K562 (cell line): ENCODE measurements around the gene NCOA1. TPM values are rescaled to one million over a fixed set of nuclear protein-coding genes. Genes with fewer than 3 reads are reported as not detected.

Experiments used
- ATF4 ChIP-seq: fragments of 450-650 bp; formaldehyde crosslinking; IDR thresholded peaks from 2 replicates; pipeline ENCODE4 v1.4.0; 2022; ENCODE audit warnings: mild to moderate bottlenecking, moderate library complexity
- CEBPB ChIP-seq: fragments of 450-650 bp; IDR thresholded peaks from 2 replicates; pipeline ENCODE4 v1.6.1; 2016; ENCODE audit warnings: missing genetic modification characterization, missing compliant biosample characterization
- GMEB1 ChIP-seq: fragments of 250-450 bp; sonication (Bioruptor Pico); IDR thresholded peaks from 2 replicates; pipeline ENCODE4 v1.4.0; 2020; ENCODE audit warnings: mild to moderate bottlenecking
- HCFC1 ChIP-seq: IDR thresholded peaks from 2 replicates; pipeline ENCODE4 v1.6.1; 2012; ENCODE audit warnings: low read depth, low read length, improper control_type of control experiment
- KDM4B ChIP-seq, 2 experiments: fragments of 450-650 bp in 1 of 2; sonication (generic) in 1 of 2; IDR thresholded peaks; 2 replicates each; pipeline ENCODE4 v1.6.1; 2016 to 2017; ENCODE audit warnings: borderline replicate concordance in 2 of 2, antibody characterized with exemption in 1 of 2, low read depth in 1 of 2, mild to moderate bottlenecking in 1 of 2
- L3MBTL2 ChIP-seq: fragments of 450-650 bp; IDR thresholded peaks from 2 replicates; pipeline ENCODE4 v1.6.1; 2016; ENCODE audit warnings: mild to moderate bottlenecking, moderate library complexity
- LEF1 ChIP-seq: fragments of 450-650 bp; IDR thresholded peaks from 2 replicates; pipeline ENCODE4 v1.6.1; 2016; ENCODE audit warnings: mild to moderate bottlenecking
- MAZ ChIP-seq, 2 experiments: fragments of 450-650 bp in 1 of 2; sonication (generic) in 1 of 2; formaldehyde crosslinking; IDR thresholded peaks in 1 of 2; conservative IDR thresholded peaks in 1 of 2; 2 replicates each; pipeline versions ENCODE4 v1.4.0 to v1.5.0; 2020; ENCODE audit warnings: mild to moderate bottlenecking in 1 of 2, missing genetic modification reagents in 1 of 2
- MYBL2 ChIP-seq, 2 experiments: fragments of 450-650 bp in 1 of 2; sonication (generic) in 1 of 2; formaldehyde crosslinking in 1 of 2; IDR thresholded peaks; 2 replicates each; pipeline versions ENCODE4 v1.6.1 to v1.8.1; 2017 to 2022; ENCODE audit warnings: borderline replicate concordance in 1 of 2, inconsistent platforms in 1 of 2, low read depth in 1 of 2, mild to moderate bottlenecking in 1 of 2, missing genetic modification reagents in 1 of 2, moderate library complexity in 1 of 2
- NR2F6 ChIP-seq: fragments of 450-650 bp; formaldehyde crosslinking; IDR thresholded peaks from 2 replicates; pipeline ENCODE4 v1.4.0; 2020; ENCODE audit warnings: mild to moderate bottlenecking
- ZBTB12 ChIP-seq: fragments of 250-450 bp; sonication (Bioruptor Pico); IDR thresholded peaks from 2 replicates; pipeline ENCODE4 v1.4.0; 2020
- ZNF695 ChIP-seq: fragments of 450-650 bp; formaldehyde crosslinking; IDR thresholded peaks from 2 replicates; pipeline ENCODE4 v1.4.0; 2020; ENCODE audit warnings: mild to moderate bottlenecking, moderate library complexity
- ZNF699 ChIP-seq: fragments of 250-450 bp; sonication (Bioruptor Pico); IDR thresholded peaks from 2 replicates; pipeline ENCODE4 v1.8.0; 2021; ENCODE audit warnings: mild to moderate bottlenecking, moderate library complexity; ENCODE audit not compliant: insufficient replicate concordance
- ZNF780A ChIP-seq: fragments of 250-450 bp; sonication (Bioruptor Pico); IDR thresholded peaks from 2 replicates; pipeline ENCODE4 v1.5.0; 2021; ENCODE audit warnings: mild to moderate bottlenecking
- polyA plus RNA-seq, 8 experiments: library from polyadenylated mRNA; depleted of rRNA in 4 of 8; stranded (reverse) in 5 of 8; unstranded in 3 of 8; fragments of >200 nt; fragmentation: Nextera tagmentation in 2 of 8; fragmentation: Illumina TruSeq in 1 of 8; extraction: Ambion mirVana in 2 of 8; extraction: Trizol in 1 of 8; gene quantifications; 2 replicates each; pipeline versions ENCODE4 v1.2.1 to v1.2.3, GENCODE V29; 2011 to 2014; ENCODE audit warnings: inconsistent platforms in 1 of 8, missing spikeins in 1 of 8
- total RNA-seq, 7 experiments: library from RNA; depleted of rRNA in 6 of 7; stranded (reverse); fragments of >200 nt in 6 of 7; fragmentation: Illumina TruSeq in 2 of 7; extraction: Trizol in 2 of 7; gene quantifications; 2 replicates each; pipeline versions ENCODE4 v1.2.1 to v1.2.3, GENCODE V29; 2011 to 2021; ENCODE audit warnings: low replicate concordance in 1 of 7
- TF ChIP-seq, protein P1 (sequence below), 2 experiments: fragments of 450-650 bp; IDR thresholded peaks; 2 replicates each; pipeline ENCODE4 v1.6.1; 2016; ENCODE audit warnings: mild to moderate bottlenecking in 2 of 2, borderline replicate concordance in 1 of 2, low read depth in 1 of 2, moderate library complexity in 1 of 2

NCOA1 gene
- total and polyA plus RNA-seq, 9 of the 15 experiments (the other 6 are each of a cell fraction or from before 2014, with no cell fraction given) = 4.9 to 25.7 (median 17.0) TPM

DNA sequence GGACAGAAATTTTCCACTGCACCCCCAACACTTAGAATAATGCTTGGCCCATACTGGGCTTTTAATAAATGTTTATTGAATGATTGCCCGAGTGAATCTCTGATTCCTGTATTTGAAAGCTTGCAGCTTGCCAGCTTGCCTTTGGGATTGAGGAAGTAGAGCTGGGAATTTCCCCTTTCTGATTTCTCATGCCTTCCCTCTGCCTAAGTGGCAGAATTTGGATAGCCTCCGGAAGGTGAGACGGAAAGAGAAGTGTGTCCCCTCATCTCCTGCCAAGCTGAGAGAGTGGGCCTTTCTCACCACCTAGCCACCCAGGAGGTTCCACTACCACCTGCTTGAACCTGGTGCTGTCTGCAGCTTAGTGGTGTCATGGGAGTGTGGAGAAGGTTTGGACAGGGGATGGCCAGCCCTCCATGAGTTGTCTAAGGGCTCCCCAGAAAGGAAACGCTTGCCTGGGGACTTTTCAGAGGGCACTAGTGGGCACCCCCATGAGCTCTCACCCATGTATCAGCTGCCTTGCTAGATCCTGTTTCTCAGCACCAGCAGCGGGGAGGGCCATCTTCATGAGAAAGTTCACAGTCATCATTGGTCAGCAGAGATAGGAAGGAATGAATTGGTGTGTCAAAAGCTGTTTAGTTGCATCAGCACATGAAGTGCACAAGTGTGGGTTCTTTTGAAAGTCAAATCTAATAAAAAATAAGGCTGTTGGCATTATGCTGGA is 8.6 kb upstream of the NCOA1 start (continued):
- TF ChIP-seq, protein P1, sequence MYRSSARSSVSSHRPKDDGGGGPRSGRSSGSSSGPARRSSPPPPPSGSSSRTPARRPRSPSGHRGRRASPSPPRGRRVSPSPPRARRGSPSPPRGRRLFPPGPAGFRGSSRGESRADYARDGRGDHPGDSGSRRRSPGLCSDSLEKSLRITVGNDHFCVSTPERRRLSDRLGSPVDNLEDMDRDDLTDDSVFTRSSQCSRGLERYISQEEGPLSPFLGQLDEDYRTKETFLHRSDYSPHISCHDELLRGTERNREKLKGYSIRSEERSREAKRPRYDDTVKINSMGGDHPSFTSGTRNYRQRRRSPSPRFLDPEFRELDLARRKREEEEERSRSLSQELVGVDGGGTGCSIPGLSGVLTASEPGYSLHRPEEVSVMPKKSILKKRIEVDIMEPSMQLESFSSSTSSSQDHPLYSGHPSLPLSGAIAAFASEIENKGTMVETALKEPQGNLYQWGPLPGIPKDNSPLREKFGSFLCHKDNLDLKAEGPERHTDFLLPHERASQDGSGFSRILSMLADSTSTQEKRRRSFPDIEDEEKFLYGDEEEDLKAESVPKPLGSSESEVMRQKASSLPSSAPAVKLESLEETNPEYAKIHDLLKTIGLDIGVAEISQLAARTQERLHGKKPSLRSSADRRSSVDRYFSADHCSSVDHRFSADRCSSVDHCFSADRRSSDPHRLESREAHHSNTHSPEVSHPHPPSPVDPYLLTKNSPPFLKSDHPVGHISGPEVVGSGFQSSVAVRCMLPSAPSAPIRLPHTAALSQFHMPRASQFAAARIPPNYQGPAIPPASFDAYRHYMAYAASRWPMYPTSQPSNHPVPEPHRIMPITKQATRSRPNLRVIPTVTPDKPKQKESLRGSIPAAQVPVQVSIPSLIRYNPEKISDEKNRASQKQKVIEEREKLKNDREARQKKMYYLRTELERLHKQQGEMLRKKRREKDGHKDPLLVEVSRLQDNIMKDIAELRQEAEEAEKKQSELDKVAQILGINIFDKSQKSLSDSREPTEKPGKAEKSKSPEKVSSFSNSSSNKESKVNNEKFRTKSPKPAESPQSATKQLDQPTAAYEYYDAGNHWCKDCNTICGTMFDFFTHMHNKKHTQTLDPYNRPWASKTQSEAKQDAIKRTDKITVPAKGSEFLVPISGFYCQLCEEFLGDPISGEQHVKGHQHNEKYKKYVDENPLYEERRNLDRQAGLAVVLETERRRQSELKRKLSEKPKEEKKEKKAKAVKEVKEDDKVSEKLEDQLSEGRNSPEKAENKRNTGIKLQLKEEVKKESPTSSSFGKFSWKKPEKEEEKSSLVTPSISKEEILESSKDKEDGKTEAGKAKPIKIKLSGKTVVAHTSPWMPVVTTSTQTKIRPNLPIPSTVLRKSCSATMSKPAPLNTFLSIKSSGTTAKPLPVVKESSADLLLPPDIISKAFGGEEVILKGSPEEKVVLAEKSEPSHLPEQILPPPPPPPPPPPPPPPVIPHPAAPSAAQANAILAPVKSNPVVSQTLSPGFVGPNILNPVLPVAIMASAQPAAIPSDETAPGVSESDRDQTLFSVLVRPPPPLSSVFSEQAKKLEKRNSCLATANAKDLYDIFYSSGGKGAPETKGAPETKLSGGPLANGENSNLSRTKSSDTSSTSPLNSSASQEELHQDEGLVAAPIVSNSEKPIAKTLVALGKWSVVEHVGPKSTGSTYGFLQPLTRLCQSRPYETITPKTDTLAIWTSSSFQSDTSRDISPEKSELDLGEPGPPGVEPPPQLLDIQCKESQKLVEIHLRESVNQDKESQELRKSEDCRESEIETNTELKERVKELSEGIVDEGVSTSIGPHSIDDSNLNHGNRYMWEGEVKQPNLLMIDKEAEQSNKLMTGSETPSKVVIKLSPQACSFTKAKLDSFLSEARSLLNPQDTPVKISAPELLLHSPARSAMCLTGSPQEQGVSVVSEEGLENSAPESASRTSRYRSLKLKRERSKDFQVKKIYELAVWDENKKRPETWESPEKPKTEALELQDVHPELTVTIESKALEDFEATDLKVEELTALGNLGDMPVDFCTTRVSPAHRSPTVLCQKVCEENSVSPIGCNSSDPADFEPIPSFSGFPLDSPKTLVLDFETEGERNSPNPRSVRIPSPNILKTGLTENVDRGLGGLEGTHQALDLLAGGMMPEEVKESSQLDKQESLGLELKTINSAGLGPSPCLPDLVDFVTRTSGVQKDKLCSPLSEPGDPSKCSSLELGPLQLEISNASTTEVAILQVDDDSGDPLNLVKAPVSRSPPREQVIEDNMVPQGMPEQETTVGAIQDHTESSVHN (IDR thresholded peaks at IDR 0.05; ENCODE audit: borderline replicate concordance in 1 of 2, low read depth in 1 of 2) = no peak
- peak; percentile 71 for TF ChIP-seq CEBPB
- peak; percentile 83; the same call in 1 of the 2 replicates for TF ChIP-seq L3MBTL2
- TF ChIP-seq ZNF699 (CRISPR knock-in tag) = no peak
- no peak for TF ChIP-seq ZNF780A (CRISPR knock-in tag)
- 0 out of 4 replicates have a peak, but pooled peaks of 1 of the 2 experiments have one; percentile 6 for TF ChIP-seq MAZ (CRISPR knock-in tag; conservative IDR thresholded peaks at IDR 0.05 in 1 of 2, IDR thresholded peaks at IDR 0.05 in 1 of 2)
- TF ChIP-seq KDM4B (IDR thresholded peaks at IDR 0.05; ENCODE audit: borderline replicate concordance in 2 of 2, low read depth in 1 of 2) = no peak
- TF ChIP-seq ATF4 (CRISPR knock-in tag) = peak; percentile 83
- TF ChIP-seq ZNF695 = no peak
- no peak for TF ChIP-seq HCFC1
- TF ChIP-seq NR2F6 = no peak
- no peak for TF ChIP-seq MYBL2 (IDR thresholded peaks at IDR 0.05; ENCODE audit: low read depth)
- TF ChIP-seq MYBL2 (CRISPR knock-in tag; IDR thresholded peaks at IDR 0.05; ENCODE audit: borderline replicate concordance) = no peak
- no peak for TF ChIP-seq ZBTB12 (CRISPR knock-in tag)
- no peak for TF ChIP-seq LEF1
- no peak for TF ChIP-seq GMEB1 (CRISPR knock-in tag)
